Gastrocnemius medialis (tissue), 4 donors: ENCODE measurements around the gene ANTXR1.

Experiments
- CTCF ChIP-seq, 5 experiments: fragments of 450-650 bp in 3 of 5; fragments of 200-600 bp in 2 of 5; sonication (generic) in 2 of 5; IDR thresholded peaks in 4 of 5; conservative IDR thresholded peaks in 1 of 5; 1 replicate in 4 of 5; 2 replicates in 1 of 5; pipeline ENCODE4 v1.5.1; 2016 to 2019; ENCODE audit warnings: antibody characterized with exemption in 5 of 5, mild to moderate bottlenecking in 3 of 5, moderate library complexity in 3 of 5
- POLR2A ChIP-seq, 2 donors: fragments of 450-650 bp; IDR thresholded peaks; one replicate each; pipeline ENCODE4 v1.6.1; 2017; ENCODE audit warnings: antibody characterized with exemption in 2 of 2, mild to moderate bottlenecking in 2 of 2, moderate library complexity in 2 of 2

- TF ChIP-seq POLR2A (IDR thresholded peaks at IDR 0.05): no peak
- TF ChIP-seq CTCF (IDR thresholded peaks at IDR 0.05 in 4 of 5, conservative IDR thresholded peaks at IDR 0.05 in 1 of 5): no peak
Observed at GRCh38 chr2:69081757-69082156, 68.8 kb downstream of the ANTXR1 start.
